Activated T-cell treated with anti-CD3 and anti-CD28 coated beads, Interleukin-2, amount 50 U/mL, for 72 hours (primary cell): Measurements from ENCODE around the gene BSG. TPM values are rescaled to one million over a fixed set of nuclear protein-coding genes. Genes with fewer than 3 reads are reported as not detected.

Experiments used
- ATAC-seq, 2 donors: fragments of 150-1000 bp; cut with Tn5 transposase; replicated peaks in 1 of 2; 2 replicates each; pipeline ENCODE4 v1.10.0; 2021; ENCODE audit warnings: moderate library complexity in 2 of 2, mild to moderate bottlenecking in 1 of 2
- DNase-seq, 2 donors: peaks; one replicate each; pipeline ENCODE4 v3.0.0; 2021 to 2022; ENCODE audit warnings: mixed read lengths in 1 of 2
- H3K27ac Mint-ChIP-seq: one replicate; pipeline ENCODE4 v1.8.0; 2022; ENCODE audit warnings: mild to moderate bottlenecking, moderate library complexity, mixed read lengths
- H3K27me3 Mint-ChIP-seq: one replicate; pipeline ENCODE4 v1.8.0; 2022; ENCODE audit warnings: low read depth, mixed read lengths
- H3K36me3 Mint-ChIP-seq, 2 donors: one replicate each; pipeline ENCODE4 v1.8.0; 2022; ENCODE audit warnings: mixed read lengths in 2 of 2, mild to moderate bottlenecking in 1 of 2; ENCODE audit not compliant: insufficient read depth in 2 of 2
- H3K4me1 Mint-ChIP-seq: one replicate; pipeline ENCODE4 v1.8.0; 2022; ENCODE audit warnings: low read depth, mixed read lengths
- H3K4me3 Mint-ChIP-seq, 2 donors: one replicate each; pipeline ENCODE4 v1.8.0; 2022; ENCODE audit warnings: mild to moderate bottlenecking in 2 of 2, mixed read lengths in 2 of 2, moderate library complexity in 2 of 2
- H3K9me3 Mint-ChIP-seq, 2 donors: one replicate each; pipeline ENCODE4 v1.8.0; 2022; ENCODE audit warnings: mixed read lengths in 2 of 2
- total RNA-seq, 2 donors: library from RNA; stranded (reverse); gene quantifications; one replicate each; pipeline ENCODE4 v1.2.3, GENCODE V29; 2022

The BSG gene
- total RNA-seq, 2 donors from 2014 or later, result 144 to 162 TPM

GRCh38 chr19:571566-571974 is 826 bp upstream of the BSG start:
- Mint-ChIP-seq H3K4me3 (peak overlapping the region; percentile 89 to 97), H3K36me3 (no peaks in the 10 kb centered on the region), H3K4me1 (peaks cover 39% of the 10 kb centered on the region), H3K9me3 (no peaks in the 10 kb centered on the region), H3K27me3 (no peaks in the 10 kb centered on the region), H3K27ac (peak overlapping the region; percentile 92)
- no peak for DNase-seq
- no peak for ATAC-seq

GRCh38 chr19:572743-573518 is 535 bp downstream of the BSG start:
- ATAC-seq (peak in 1 of 2 donors; percentile 23), DNase-seq (peak; percentile 35 to 46)
- H3K4me1 Mint-ChIP-seq, result peaks cover 40% of the 10 kb centered on the region
- peak overlapping the region; percentile 89 to 97 for H3K4me3 Mint-ChIP-seq
- H3K27me3 Mint-ChIP-seq, result no peaks in the 10 kb centered on the region
- no peaks in the 10 kb centered on the region for H3K36me3 Mint-ChIP-seq
- no peaks in the 10 kb centered on the region for H3K9me3 Mint-ChIP-seq
- H3K27ac Mint-ChIP-seq, result no peak overlapping the region

DNA sequence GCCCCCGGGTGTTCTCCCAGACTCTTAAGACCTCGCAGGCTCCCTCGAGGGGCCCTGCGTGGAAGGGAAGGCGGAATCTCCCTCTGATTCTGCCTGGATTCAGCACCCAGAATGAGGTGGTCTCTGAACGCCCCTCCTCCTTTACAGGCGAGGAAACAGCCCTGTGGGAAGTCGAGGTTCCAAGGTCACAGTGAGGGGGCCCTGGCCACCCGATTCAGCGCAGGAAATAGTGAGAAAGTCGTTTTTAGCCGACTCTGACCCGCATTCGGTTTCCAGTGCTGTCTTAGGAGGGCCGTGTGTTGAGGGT is 1.1 kb downstream of the BSG start:
- no peaks in the 10 kb centered on the region for H3K9me3 Mint-ChIP-seq
- peak overlapping the region; percentile 89 to 92 for H3K4me3 Mint-ChIP-seq
- ATAC-seq (no peak), DNase-seq (no peak)
- H3K27me3 Mint-ChIP-seq, result no peaks in the 10 kb centered on the region
- H3K4me1 Mint-ChIP-seq, result peaks cover 40% of the 10 kb centered on the region
- H3K27ac Mint-ChIP-seq, result no peak overlapping the region
- H3K36me3 Mint-ChIP-seq, result no peaks in the 10 kb centered on the region

GRCh38 chr19:574658-575526 is 2.5 kb downstream of the BSG start:
- Mint-ChIP-seq H3K4me1 (peaks cover 40% of the 10 kb centered on the region), H3K9me3 (no peaks in the 10 kb centered on the region), H3K36me3 (no peaks in the 10 kb centered on the region), H3K27ac (no peak overlapping the region), H3K4me3 (peak overlapping the region; percentile 58 to 89), H3K27me3 (no peaks in the 10 kb centered on the region)
- DNase-seq (no peak), ATAC-seq (no peak)

GRCh38 chr19:575527-576506 is 3.4 kb downstream of the BSG start:
- Mint-ChIP-seq H3K36me3 (no peaks in the 10 kb centered on the region), H3K27me3 (no peaks in the 10 kb centered on the region), H3K9me3 (no peaks in the 10 kb centered on the region), H3K4me3 (no peak overlapping the region), H3K4me1 (peaks cover 39% of the 10 kb centered on the region), H3K27ac (no peak overlapping the region)
- ATAC-seq (no peak), DNase-seq (no peak)

DNA sequence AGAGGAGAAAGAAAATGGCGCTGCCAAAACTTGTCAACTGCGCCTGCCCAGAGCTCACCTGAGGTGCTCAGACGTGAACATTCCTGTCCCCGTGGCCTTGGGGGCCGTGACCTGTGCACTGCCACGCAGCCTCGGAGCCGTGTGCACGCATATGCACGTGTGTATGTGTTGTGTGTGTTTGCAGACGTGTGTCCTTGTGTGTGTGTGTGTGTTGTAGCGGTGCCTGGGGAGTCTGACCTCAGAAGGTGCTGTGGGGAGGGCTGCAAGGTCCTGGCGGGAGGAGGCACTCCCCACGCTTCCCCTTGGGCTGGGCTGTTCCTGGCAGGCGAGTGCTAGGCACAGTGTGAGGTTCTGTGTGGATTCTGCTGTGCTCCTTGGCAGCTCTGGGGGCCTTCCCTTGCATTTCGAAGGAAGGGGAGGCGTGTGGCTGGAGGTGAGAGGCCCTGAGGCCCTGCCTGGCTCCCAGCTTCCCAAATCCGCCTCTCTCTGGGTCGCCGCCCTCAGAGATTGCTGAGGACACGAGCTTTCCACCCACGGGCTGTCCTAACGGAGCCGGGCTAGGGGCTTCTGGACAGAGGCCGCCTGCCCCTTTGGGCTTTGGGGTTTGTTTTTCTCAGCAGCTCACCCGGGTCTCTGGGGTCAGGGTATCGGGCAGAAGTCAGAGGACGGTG is 4.5 kb downstream of the BSG start:
- no peak overlapping the region for H3K4me3 Mint-ChIP-seq
- DNase-seq (no peak), ATAC-seq (no peak)
- H3K27ac Mint-ChIP-seq, result no peak overlapping the region
- H3K36me3 Mint-ChIP-seq, result no peaks in the 10 kb centered on the region
- no peaks in the 10 kb centered on the region for H3K9me3 Mint-ChIP-seq
- H3K27me3 Mint-ChIP-seq, result no peaks in the 10 kb centered on the region
- H3K4me1 Mint-ChIP-seq, result peaks cover 32% of the 10 kb centered on the region

DNA sequence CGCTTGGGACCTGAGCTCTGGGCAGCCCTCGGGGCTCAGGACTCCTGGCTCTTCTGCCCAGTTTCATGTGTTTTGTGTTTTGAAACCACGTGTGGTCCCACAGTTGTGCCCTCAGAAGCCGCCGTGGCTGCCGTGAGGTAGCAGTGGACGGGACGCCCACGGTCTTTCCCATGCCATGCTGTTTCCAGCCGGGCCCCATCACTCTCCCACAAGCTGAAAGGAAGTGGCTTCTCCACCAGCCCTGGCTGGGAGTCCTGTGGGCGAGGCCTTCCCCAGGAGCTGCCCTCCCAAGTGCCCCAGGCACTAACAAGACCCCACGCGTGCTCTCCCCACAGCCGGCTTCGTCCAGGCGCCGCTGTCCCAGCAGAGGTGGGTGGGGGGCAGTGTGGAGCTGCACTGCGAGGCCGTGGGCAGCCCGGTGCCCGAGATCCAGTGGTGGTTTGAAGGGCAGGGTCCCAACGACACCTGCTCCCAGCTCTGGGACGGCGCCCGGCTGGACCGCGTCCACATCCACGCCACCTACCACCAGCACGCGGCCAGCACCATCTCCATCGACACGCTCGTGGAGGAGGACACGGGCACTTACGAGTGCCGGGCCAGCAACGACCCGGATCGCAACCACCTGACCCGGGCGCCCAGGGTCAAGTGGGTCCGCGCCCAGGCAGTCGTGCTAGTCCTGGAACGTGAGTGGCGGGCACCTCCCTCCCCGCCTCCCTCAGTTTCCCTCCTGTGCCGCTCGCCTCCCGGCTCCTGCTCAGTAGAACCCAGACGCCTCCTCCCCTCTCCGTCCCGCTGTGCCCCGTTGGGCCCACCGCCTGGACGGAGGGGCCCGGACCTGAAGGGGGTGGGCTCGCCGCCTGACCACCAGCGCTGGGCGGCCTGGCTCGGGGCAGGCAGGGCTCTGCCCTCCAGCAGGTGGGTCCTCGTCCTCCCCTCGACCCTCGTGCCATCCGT is 5.3 kb downstream of the BSG start:
- Mint-ChIP-seq H3K27ac (no peak overlapping the region), H3K4me1 (peaks cover 28% of the 10 kb centered on the region), H3K36me3 (no peaks in the 10 kb centered on the region), H3K4me3 (no peak overlapping the region), H3K27me3 (no peaks in the 10 kb centered on the region), H3K9me3 (no peaks in the 10 kb centered on the region)
- ATAC-seq (no peak), DNase-seq (no peak)

DNA sequence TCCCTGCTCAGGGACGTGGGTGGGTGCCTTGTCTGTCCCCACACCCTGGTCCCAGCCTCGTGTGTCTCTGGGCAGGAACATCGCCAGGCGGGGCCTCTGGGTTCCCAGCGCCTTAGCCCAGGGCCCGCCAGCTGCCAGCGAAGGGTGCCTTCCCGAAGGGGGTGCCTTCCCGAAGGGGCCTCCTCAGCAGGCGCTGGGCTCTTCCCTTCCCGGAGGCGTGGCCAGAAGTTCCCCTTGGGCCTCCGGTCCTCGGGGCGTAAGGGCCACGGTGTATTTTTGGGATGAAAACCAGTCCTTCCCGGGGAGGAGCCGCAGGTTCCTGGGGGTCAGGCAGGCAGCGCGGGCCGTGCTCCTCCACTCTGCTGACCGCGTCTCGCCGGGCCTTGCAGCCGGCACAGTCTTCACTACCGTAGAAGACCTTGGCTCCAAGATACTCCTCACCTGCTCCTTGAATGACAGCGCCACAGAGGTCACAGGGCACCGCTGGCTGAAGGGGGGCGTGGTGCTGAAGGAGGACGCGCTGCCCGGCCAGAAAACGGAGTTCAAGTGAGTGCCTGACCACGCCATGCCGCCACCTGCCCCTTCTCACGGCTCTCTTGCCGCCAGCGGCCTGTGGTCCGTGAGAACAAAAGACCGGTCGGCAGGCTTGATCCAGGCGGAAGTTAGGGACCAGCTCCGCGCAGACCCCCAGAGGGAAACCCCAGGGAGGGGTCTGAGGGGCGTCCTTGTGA is 6.9 kb downstream of the BSG start:
- peaks cover 17% of the 10 kb centered on the region for H3K4me1 Mint-ChIP-seq
- H3K27ac Mint-ChIP-seq, result no peak overlapping the region
- H3K27me3 Mint-ChIP-seq, result no peaks in the 10 kb centered on the region
- no peaks in the 10 kb centered on the region for H3K36me3 Mint-ChIP-seq
- ATAC-seq, result no peak
- H3K9me3 Mint-ChIP-seq, result no peaks in the 10 kb centered on the region
- no peak overlapping the region for H3K4me3 Mint-ChIP-seq
- no peak for DNase-seq

DNA sequence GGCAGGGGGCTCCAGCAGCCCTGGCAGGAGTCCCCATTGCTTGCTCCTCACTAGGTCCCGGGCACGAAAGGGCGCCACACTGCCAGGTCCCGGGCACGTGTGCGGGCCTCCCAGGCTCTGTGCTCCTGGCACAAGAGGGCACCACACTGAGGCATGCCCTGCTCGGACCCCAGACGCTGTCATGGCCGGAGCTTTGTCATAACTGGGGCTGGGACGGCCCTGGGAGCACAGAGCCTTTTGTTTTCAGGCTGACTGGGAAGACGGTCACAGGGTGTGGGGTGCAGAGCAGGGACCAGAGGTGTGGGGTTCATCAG is 7.4 kb downstream of the BSG start:
- DNase-seq (no peak), ATAC-seq (no peak)
- no peaks in the 10 kb centered on the region for H3K36me3 Mint-ChIP-seq
- H3K4me3 Mint-ChIP-seq, result no peak overlapping the region
- H3K9me3 Mint-ChIP-seq, result no peaks in the 10 kb centered on the region
- H3K27me3 Mint-ChIP-seq, result no peaks in the 10 kb centered on the region
- H3K27ac Mint-ChIP-seq, result no peak overlapping the region
- H3K4me1 Mint-ChIP-seq, result peaks cover 12% of the 10 kb centered on the region

DNA sequence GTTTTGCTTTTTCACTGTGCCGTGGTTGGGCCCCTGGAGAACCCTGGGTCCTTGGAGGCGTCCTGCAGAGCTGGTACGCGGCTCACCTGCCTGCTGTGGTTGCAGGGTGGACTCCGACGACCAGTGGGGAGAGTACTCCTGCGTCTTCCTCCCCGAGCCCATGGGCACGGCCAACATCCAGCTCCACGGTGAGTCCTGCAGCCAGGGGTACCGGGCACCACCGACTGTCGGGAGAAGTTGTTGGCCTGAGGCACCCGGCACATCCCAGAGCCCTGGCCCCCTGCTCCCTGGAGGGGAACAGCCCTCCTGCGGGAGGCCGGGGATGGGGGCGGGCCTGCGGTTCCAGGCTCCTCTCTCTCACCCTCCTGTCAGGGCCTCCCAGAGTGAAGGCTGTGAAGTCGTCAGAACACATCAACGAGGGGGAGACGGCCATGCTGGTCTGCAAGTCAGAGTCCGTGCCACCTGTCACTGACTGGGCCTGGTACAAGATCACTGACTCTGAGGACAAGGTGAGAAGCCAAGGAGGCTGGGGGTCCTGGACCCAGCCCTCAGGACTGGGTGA is 8.0 kb downstream of the BSG start:
- Mint-ChIP-seq H3K27ac (no peak overlapping the region), H3K4me3 (no peak overlapping the region), H3K36me3 (no peaks in the 10 kb centered on the region), H3K27me3 (no peaks in the 10 kb centered on the region), H3K9me3 (no peaks in the 10 kb centered on the region), H3K4me1 (peaks cover 7% of the 10 kb centered on the region)
- no peak for ATAC-seq
- DNase-seq, result no peak

- Mint-ChIP-seq H3K27ac (no peak overlapping the region), H3K4me3 (no peak overlapping the region), H3K9me3 (no peaks in the 10 kb centered on the region), H3K36me3 (no peaks in the 10 kb centered on the region), H3K4me1 (peaks cover under 1% of the 10 kb centered on the region), H3K27me3 (no peaks in the 10 kb centered on the region)
- ATAC-seq (no peak), DNase-seq (no peak)
Observed at GRCh38 chr19:581399-582111, 9.2 kb downstream of the BSG start.
